SK-MEL-5 (cell line): ENCODE data around the gene CEP162. TPM values are rescaled to one million over a fixed set of nuclear protein-coding genes. Genes with fewer than 3 reads are reported as not detected.
"Not testable (repeated sequence)": the region's sequence is repeated elsewhere in the genome, so short reads cannot be mapped to it uniquely, and the experiment has no call there.

Experiments
- DNase-seq: peaks from one replicate; pipeline ENCODE4 v3.0.0-alpha.2; 2016; ENCODE audit warnings: low read depth, low spot score
- in situ Hi-C: cut with HindIII; loops from 2 replicates; pipeline ENCODE4 v1.10.0; 2016; ENCODE audit warnings: low sequenced_read_pairs, high pct_unique_total_duplicates, low pct_unique_long_range_greater_than_20kb
- total RNA-seq: library from RNA; depleted of rRNA; stranded (reverse); fragments of >200 nt; shearing (Covaris generic); gene quantifications from 2 replicates; pipeline ENCODE4 v1.2.3, GENCODE V29; 2014

Gene CEP162
- total RNA-seq, 1 experiment from 2014 or later, result 8.0 TPM

GRCh38 chr6:84119277-84119676 lies 108.2 kb downstream of the CEP162 start:
- peak; percentile 70 for DNase-seq
- in situ Hi-C loops, result no loop called here

GRCh38 chr6:84118191-84118590 lies 109.3 kb downstream of the CEP162 start:
- in situ Hi-C loops, result no loop called here

GRCh38 chr6:84114933-84115594 lies 112.4 kb downstream of the CEP162 start:
- in situ Hi-C loops, result not testable (repeated sequence)

More at GRCh38 chr6:84118191-84118590, 109.3 kb downstream of the CEP162 start:
- DNase-seq, result no peak

GRCh38 chr6:84111351-84111750 lies 116.1 kb downstream of the CEP162 start:
- in situ Hi-C loops, result not testable (repeated sequence)

More at GRCh38 chr6:84114933-84115594, 112.4 kb downstream of the CEP162 start:
- not testable (repeated sequence) for DNase-seq

GRCh38 chr6:84107495-84107894 lies 119.9 kb downstream of the CEP162 start:
- in situ Hi-C loops, result no loop called here
- DNase-seq, result no peak

More at GRCh38 chr6:84111351-84111750, 116.1 kb downstream of the CEP162 start:
- DNase-seq, result not testable (repeated sequence)

- peak; percentile 59 for DNase-seq
- in situ Hi-C loops, result not testable (repeated sequence)
Observed at GRCh38 chr6:84105215-84105924, 122.1 kb downstream of the CEP162 start.

GRCh38 chr6:84103029-84103428 lies 124.4 kb downstream of the CEP162 start:
- in situ Hi-C loops, result no loop called here
- no peak for DNase-seq

- in situ Hi-C loops, result no loop called here
- DNase-seq, result no peak
Observed at GRCh38 chr6:84095156-84095555, 132.3 kb downstream of the CEP162 start.

GRCh38 chr6:84093441-84094435 lies 133.7 kb downstream of the CEP162 start:
- in situ Hi-C loops, result no loop called here
- peak; percentile 24 for DNase-seq

GRCh38 chr6:84089552-84089951 lies 137.9 kb downstream of the CEP162 start:
- in situ Hi-C loops, result no loop called here
- no peak for DNase-seq

GRCh38 chr6:84089081-84089480 lies 138.4 kb downstream of the CEP162 start:
- in situ Hi-C loops, result no loop called here
- DNase-seq, result no peak

- in situ Hi-C loops, result no loop called here
- DNase-seq, result no peak
Observed at GRCh38 chr6:84086545-84087429, 140.7 kb downstream of the CEP162 start.

GRCh38 chr6:84086056-84086455 lies 141.4 kb downstream of the CEP162 start:
- no peak for DNase-seq
- in situ Hi-C loops, result no loop called here

GRCh38 chr6:84084705-84085104 lies 142.7 kb downstream of the CEP162 start:
- DNase-seq, in situ Hi-C loops: not testable (repeated sequence)

- in situ Hi-C loops, result no loop called here
- no peak for DNase-seq
Observed at GRCh38 chr6:84082689-84083265, 144.7 kb downstream of the CEP162 start.

GRCh38 chr6:84081222-84081621 lies 146.2 kb downstream of the CEP162 start:
- in situ Hi-C loops, result no loop called here
- no peak for DNase-seq

- in situ Hi-C loops, result no loop called here
- no peak for DNase-seq
Observed at GRCh38 chr6:84078335-84078734, 149.1 kb downstream of the CEP162 start.
